Fibroblast of mammary gland (primary cell): ENCODE results near the gene GNB5.
A peak's percentile ranks its signal among the peaks of the same experiment; 100 is the strongest.

Experiments used
- DNase-seq: peaks from one replicate; pipeline ENCODE4 v3.0.0-alpha.2; 2010; ENCODE audit warnings: low read depth
- H3K4me3 ChIP-seq: 2 replicates; pipeline ENCODE4 v1.5.1; 2011; ENCODE audit warnings: low read depth, mild to moderate bottlenecking, low read length, moderate library complexity; ENCODE audit not compliant: control insufficient read depth
- TF ChIP-seq, protein P1 (sequence below): conservative IDR thresholded peaks from 2 replicates; pipeline ENCODE4 v1.5.1; 2011; ENCODE audit warnings: low read depth, low read length, inconsistent platforms; ENCODE audit not compliant: control insufficient read depth, insufficient read depth

GNB5 gene

GRCh38 chr15:52117549-52117948, 73.6 kb downstream of the GNB5 start:
- no peak for DNase-seq
- H3K4me3 ChIP-seq = no peak overlapping the region
- TF ChIP-seq, protein P1, sequence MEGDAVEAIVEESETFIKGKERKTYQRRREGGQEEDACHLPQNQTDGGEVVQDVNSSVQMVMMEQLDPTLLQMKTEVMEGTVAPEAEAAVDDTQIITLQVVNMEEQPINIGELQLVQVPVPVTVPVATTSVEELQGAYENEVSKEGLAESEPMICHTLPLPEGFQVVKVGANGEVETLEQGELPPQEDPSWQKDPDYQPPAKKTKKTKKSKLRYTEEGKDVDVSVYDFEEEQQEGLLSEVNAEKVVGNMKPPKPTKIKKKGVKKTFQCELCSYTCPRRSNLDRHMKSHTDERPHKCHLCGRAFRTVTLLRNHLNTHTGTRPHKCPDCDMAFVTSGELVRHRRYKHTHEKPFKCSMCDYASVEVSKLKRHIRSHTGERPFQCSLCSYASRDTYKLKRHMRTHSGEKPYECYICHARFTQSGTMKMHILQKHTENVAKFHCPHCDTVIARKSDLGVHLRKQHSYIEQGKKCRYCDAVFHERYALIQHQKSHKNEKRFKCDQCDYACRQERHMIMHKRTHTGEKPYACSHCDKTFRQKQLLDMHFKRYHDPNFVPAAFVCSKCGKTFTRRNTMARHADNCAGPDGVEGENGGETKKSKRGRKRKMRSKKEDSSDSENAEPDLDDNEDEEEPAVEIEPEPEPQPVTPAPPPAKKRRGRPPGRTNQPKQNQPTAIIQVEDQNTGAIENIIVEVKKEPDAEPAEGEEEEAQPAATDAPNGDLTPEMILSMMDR = no peak

- no peak overlapping the region for H3K4me3 ChIP-seq
- TF ChIP-seq, protein P1 = no peak
- no peak for DNase-seq
Measured at GRCh38 chr15:52115598-52116427, 75.4 kb downstream of the GNB5 start.

DNA sequence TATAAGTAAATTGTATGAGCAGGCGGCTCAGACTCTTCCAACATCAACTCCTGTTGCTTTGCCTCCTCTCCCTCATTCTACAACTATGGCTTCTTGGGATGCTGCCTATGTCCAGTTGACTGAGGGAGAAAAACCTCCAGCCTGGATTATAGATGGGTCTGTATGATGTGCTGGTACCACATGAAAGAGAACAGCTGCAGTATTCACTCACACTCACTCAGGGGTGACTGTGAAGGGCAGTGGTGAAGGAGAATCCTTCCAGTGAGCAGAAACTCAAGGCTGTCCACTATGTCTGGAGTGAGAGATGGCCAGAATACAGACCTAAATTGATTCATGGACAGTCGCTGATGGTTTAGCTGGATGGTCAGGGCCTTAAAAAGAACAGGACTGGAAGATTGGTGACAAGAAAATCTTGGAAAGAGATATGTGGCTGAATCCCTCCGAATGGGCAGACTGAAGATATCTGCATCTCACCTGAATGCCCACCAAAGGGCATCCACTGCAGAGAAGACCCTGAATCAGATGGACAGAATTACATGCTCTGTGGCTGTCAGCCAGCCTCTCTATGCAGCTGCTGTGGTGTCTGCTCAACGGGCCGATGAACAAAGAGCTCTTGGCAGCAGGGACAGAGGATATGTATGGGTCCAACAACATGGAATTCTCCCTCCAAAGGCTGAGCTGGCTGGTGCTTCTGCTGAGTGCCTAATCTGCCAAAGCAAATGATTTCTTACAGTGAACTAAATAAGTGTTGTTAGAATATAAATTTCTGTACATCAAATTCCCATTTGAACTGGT, 76.7 kb downstream of the GNB5 start:
- DNase-seq = no peak
- TF ChIP-seq, protein P1 = no peak

DNA sequence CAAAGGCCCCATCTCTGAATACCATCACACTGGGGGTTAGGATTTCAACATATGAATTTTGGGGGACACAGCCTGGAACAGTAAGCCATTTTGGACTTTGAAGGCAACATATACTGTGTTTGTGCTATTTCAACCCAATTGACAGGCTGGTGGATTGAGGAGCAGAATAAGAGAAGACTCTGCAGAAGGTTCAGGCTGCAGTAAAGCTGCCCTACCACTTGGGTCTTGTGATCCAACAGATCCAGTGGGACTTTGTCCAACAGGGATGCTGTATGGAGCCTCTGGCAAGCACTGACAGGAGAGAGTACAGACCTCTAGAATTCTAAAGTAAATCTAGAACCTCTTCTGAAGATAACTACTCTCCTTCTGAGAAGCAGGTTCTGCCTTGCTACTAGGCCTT, 77.5 kb downstream of the GNB5 start:
- no peak for DNase-seq
- H3K4me3 ChIP-seq = no peak overlapping the region
- TF ChIP-seq, protein P1 = no peak

More for the DNA sequence above, 76.7 kb downstream of the GNB5 start:
- no peak overlapping the region for H3K4me3 ChIP-seq

GRCh38 chr15:52113235-52113634, 78.0 kb downstream of the GNB5 start:
- H3K4me3 ChIP-seq = no peak overlapping the region

GRCh38 chr15:52112203-52112750, 78.9 kb downstream of the GNB5 start:
- no peak for DNase-seq
- peak overlapping the region; percentile 29 for H3K4me3 ChIP-seq
- TF ChIP-seq, protein P1 = no peak

More at GRCh38 chr15:52113235-52113634, 78.0 kb downstream of the GNB5 start:
- TF ChIP-seq, protein P1 = no peak
- DNase-seq = peak; percentile 50
